CD4-positive, alpha-beta memory T cell (primary cell): ENCODE results near the gene HOTAIR. TPM values are rescaled to one million over a fixed set of nuclear protein-coding genes. Genes with fewer than 3 reads are reported as not detected.

Experiments
- CTCF ChIA-PET: fragments of 350-600 bp; sonication (Branson Sonifier 250); formaldehyde crosslinking; loops from one replicate; lab custom pipeline; 2021; ENCODE audit warnings: inconsistent platforms; ENCODE audit not compliant: partially characterized antibody; lab: Charles Lee
- POLR2A ChIA-PET: fragments of 350-600 bp; sonication (Branson Sonifier 250); formaldehyde crosslinking; loops from one replicate; lab custom pipeline; 2021; ENCODE audit not compliant: partially characterized antibody; lab: Charles Lee
- DNase-seq, 5 donors: peaks; one replicate each; pipeline versions ENCODE4 v3.0.0 to v3.0.0-alpha.2; 2020 to 2022; ENCODE audit warnings: mixed read lengths in 1 of 5
- H3K27ac ChIP-seq: one replicate; pipeline ENCODE4 v1.7.0; 2013; ENCODE audit warnings: low read depth, low read length
- H3K27me3 ChIP-seq: 2 replicates; pipeline ENCODE4 v1.7.0; 2013; ENCODE audit warnings: mild to moderate bottlenecking, low read length, moderate library complexity; ENCODE audit not compliant: insufficient read depth
- H3K36me3 ChIP-seq: 2 replicates; pipeline ENCODE4 v1.7.0; 2013; ENCODE audit warnings: mild to moderate bottlenecking, low read length, moderate library complexity; ENCODE audit not compliant: insufficient read depth
- H3K4me1 ChIP-seq: 2 replicates; pipeline ENCODE4 v1.7.0; 2013; ENCODE audit warnings: mild to moderate bottlenecking, low read length, moderate library complexity; ENCODE audit not compliant: insufficient read depth
- H3K4me3 ChIP-seq, 2 donors: one replicate each; pipeline ENCODE4 v1.7.0; 2013; ENCODE audit warnings: low read length in 2 of 2, mild to moderate bottlenecking in 1 of 2
- H3K9me3 ChIP-seq, 2 donors: one replicate each; pipeline ENCODE4 v1.7.0; 2013; ENCODE audit warnings: low read length in 2 of 2, control low read depth in 1 of 2; ENCODE audit not compliant: control insufficient read depth in 1 of 2
- H3K27ac Mint-ChIP-seq, 7 donors: one replicate each; pipeline ENCODE4 v1.8.0; 2020 to 2021; ENCODE audit warnings: mixed read lengths in 7 of 7, mild to moderate bottlenecking in 6 of 7, inconsistent platforms in 3 of 7, moderate library complexity in 3 of 7
- H3K27me3 Mint-ChIP-seq, 2 donors: one replicate each; pipeline ENCODE4 v1.8.0; 2020 to 2021; ENCODE audit warnings: mixed read lengths in 2 of 2
- H3K36me3 Mint-ChIP-seq, 2 donors: one replicate each; pipeline ENCODE4 v1.8.0; 2020 to 2021; ENCODE audit warnings: mixed read lengths in 2 of 2, inconsistent platforms in 1 of 2, mild to moderate bottlenecking in 1 of 2
- H3K4me1 Mint-ChIP-seq, 4 donors: one replicate each; pipeline ENCODE4 v1.8.0; 2020 to 2021; ENCODE audit warnings: mixed read lengths in 4 of 4, mild to moderate bottlenecking in 1 of 4
- H3K4me3 Mint-ChIP-seq, 8 donors: one replicate each; pipeline ENCODE4 v1.8.0; 2020 to 2021; ENCODE audit warnings: mixed read lengths in 8 of 8, mild to moderate bottlenecking in 7 of 8, moderate library complexity in 6 of 8, inconsistent platforms in 3 of 8
- H3K9me3 Mint-ChIP-seq, 8 donors: one replicate each; pipeline ENCODE4 v1.8.0; 2020 to 2021; ENCODE audit warnings: mixed read lengths in 8 of 8, mild to moderate bottlenecking in 5 of 8, inconsistent platforms in 3 of 8, moderate library complexity in 1 of 8
- intact Hi-C: fragments of 100-400 bp; cut with micrococcal nuclease; formaldehyde crosslinking; loops from one replicate; pipeline ENCODE4 v1.15.1; 2023
- polyA plus RNA-seq, 2 donors: library from polyadenylated mRNA; unstranded; fragments of 300-500 nt; fragmentation: Illumina TruSeq; gene quantifications; one replicate each; pipeline ENCODE4 v1.2.3, GENCODE V29; 2021
- total RNA-seq, 2 experiments: library from RNA; stranded (reverse); gene quantifications; one replicate each; pipeline ENCODE4 v1.2.3, GENCODE V29; 2021

The HOTAIR gene
- total and polyA plus RNA-seq, 4 experiments from 2014 or later, result not detected

DNA sequence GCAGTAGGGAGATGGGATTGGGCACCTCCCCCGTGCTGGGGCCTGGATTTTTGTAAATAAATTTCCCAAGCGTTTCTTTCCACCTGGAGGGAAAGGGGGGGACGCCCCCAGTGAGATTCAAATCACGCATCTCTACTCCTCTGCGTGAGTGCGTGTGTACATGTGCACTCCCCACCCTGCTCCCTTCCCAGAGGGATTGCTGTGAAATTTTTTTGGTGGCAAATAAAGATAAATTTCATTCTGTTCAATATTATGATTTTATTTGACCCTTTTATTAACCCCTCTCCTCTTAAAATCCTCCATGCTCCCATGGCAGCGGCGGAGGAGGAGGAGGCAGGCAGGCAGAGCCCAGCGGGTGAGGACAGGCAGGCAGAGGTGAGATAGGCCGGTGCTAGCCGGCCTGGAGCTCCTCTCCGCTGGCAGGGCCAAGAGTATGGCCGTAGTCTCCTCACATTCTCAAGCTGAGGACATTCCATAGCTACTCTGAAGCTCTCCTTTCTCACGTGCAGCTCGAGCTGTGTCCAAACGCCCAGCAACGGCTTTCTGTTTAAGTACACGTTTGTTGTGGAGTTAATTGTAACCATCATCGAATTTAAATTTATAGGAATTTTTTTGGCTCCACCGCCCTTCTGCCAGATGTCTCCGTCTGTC is 1.5 kb upstream of the HOTAIR start:
- intact Hi-C loops, result no loop called here
- peaks cover 4 to 36% (median 19%) of the 10 kb centered on the region in 4 donors for H3K4me1 Mint-ChIP-seq
- Histone ChIP-seq H3K4me1 (peaks cover 30% of the 10 kb centered on the region), H3K36me3 (no peaks in the 10 kb centered on the region), H3K9me3 (no peaks in the 10 kb centered on the region), H3K4me3 (no peak overlapping the region), H3K27ac (no peak overlapping the region), H3K27me3 (peaks cover 92% of the 10 kb centered on the region)
- ChIA-PET POLR2A (interaction anchor here (1.1 kb wide), 1 partner anchor 15 kb away, joined by 3 read pairs; no protein-coding TSS in a partner anchor), CTCF (no interaction called here)
- H3K27ac Mint-ChIP-seq, result peak overlapping the region in 3 of 7 donors; percentile 2 to 75 (median 46)
- peaks cover 69 to 74% of the 10 kb centered on the region in 2 donors for H3K27me3 Mint-ChIP-seq
- DNase-seq, result no peak
- no peak overlapping the region for H3K4me3 Mint-ChIP-seq
- peaks cover 0 to 32% (median 11%) of the 10 kb centered on the region in 8 donors for H3K9me3 Mint-ChIP-seq
- peaks cover 5 to 6% of the 10 kb centered on the region in 2 donors for H3K36me3 Mint-ChIP-seq

DNA sequence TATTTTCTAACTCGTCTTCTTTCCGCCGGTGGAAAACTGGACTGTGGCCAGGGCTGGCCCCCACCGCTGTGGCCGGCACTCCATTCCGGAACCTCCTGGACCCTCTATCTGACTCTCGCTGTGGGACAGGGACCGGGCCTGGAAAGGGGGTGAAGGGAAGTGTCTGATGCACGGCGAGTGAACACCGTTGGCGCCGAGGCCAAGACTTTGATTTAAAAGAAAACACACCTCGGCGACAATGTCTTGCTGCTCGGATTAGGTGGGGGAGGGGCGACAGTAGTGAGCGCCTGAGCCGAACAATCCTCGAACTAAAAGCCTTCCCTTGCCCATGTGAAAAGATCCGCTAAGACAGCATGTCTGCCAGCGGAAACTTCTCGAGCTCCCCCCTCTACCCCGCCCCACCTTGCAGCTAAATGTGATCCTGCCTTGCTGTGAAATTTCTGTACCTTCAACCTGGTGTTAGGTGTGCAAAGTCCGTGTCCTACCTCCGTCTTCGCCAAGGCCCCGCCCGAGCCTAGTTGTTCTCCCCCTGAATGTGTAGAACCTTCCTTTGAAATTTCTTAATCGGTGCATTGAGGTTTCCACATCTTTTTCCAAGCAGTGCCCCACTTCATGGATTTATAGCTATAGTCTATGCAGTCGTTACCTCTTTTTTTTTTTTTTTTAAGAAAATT is 862 bp upstream of the HOTAIR start:
- CTCF ChIA-PET, result no interaction called here
- Histone ChIP-seq H3K27ac (no peak overlapping the region), H3K4me3 (no peak overlapping the region), H3K9me3 (no peaks in the 10 kb centered on the region), H3K27me3 (peaks cover 92% of the 10 kb centered on the region), H3K36me3 (no peaks in the 10 kb centered on the region), H3K4me1 (peaks cover 30% of the 10 kb centered on the region)
- Mint-ChIP-seq H3K4me1 (peaks cover 4 to 36% (median 18%) of the 10 kb centered on the region in 4 donors), H3K27ac (peak overlapping the region in 4 of 7 donors; percentile 25 to 82 (median 76)), H3K4me3 (peak overlapping the region; percentile 50 to 83 (median 66)), H3K9me3 (peaks cover 0 to 28% (median 13%) of the 10 kb centered on the region in 8 donors), H3K36me3 (peaks cover 5 to 6% of the 10 kb centered on the region in 2 donors), H3K27me3 (peaks cover 72 to 75% of the 10 kb centered on the region in 2 donors)
- intact Hi-C loops, result loop anchor here (2.0 kb wide), 1 partner anchor 23 kb away; no protein-coding TSS in a partner anchor
- no peak for DNase-seq
- POLR2A ChIA-PET, result interaction anchor here (0.7 kb wide), 1 partner anchor 1523 kb away, joined by 3 read pairs; no protein-coding TSS in a partner anchor

DNA sequence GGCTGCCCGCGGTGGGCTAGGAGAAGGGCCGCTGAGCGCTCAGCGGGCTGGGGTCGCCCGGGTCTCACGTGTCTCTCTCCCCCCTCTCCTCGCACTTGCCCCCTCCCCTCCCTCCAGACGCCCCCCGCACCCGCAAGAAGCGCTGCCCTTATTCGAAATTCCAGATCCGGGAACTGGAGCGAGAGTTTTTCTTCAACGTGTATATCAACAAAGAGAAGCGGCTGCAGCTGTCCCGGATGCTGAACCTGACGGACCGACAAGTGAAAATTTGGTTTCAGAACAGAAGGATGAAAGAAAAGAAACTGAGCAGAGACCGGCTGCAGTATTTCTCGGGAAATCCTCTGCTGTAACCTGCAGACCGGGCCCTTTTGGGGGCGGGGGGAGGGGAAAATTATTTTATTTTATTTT is 314 bp upstream of the HOTAIR start:
- Histone ChIP-seq H3K36me3 (no peaks in the 10 kb centered on the region), H3K27ac (no peak overlapping the region), H3K4me3 (no peak overlapping the region), H3K9me3 (no peaks in the 10 kb centered on the region), H3K27me3 (peaks cover 91% of the 10 kb centered on the region), H3K4me1 (peaks cover 30% of the 10 kb centered on the region)
- H3K27ac Mint-ChIP-seq, result peak overlapping the region in 1 of 7 donors; percentile 75
- H3K4me1 Mint-ChIP-seq, result peaks cover 4 to 36% (median 18%) of the 10 kb centered on the region in 4 donors
- H3K4me3 Mint-ChIP-seq, result peak overlapping the region in 7 of 8 donors; percentile 28 to 83 (median 61)
- H3K27me3 Mint-ChIP-seq, result peaks cover 71 to 77% of the 10 kb centered on the region in 2 donors
- intact Hi-C loops, result loop anchor here (2.0 kb wide), 1 partner anchor 22 kb away; no protein-coding TSS in a partner anchor
- CTCF ChIA-PET, result no interaction called here
- POLR2A ChIA-PET, result interaction anchor here (0.7 kb wide), 1 partner anchor 1522 kb away, joined by 3 read pairs; no protein-coding TSS in a partner anchor
- peaks cover 5 to 6% of the 10 kb centered on the region in 2 donors for H3K36me3 Mint-ChIP-seq
- no peak for DNase-seq
- peaks cover 0 to 26% (median 13%) of the 10 kb centered on the region in 8 donors for H3K9me3 Mint-ChIP-seq

- POLR2A ChIA-PET, result no interaction called here
- Histone ChIP-seq H3K4me3 (no peak overlapping the region), H3K9me3 (no peaks in the 10 kb centered on the region), H3K27me3 (peaks cover 91% of the 10 kb centered on the region), H3K36me3 (no peaks in the 10 kb centered on the region), H3K4me1 (peaks cover 30% of the 10 kb centered on the region), H3K27ac (no peak overlapping the region)
- peaks cover 5 to 7% of the 10 kb centered on the region in 2 donors for H3K36me3 Mint-ChIP-seq
- H3K27me3 Mint-ChIP-seq, result peaks cover 69 to 78% of the 10 kb centered on the region in 2 donors
- no peak for DNase-seq
- peak overlapping the region in 7 of 8 donors; percentile 66 to 85 (median 74) for H3K4me3 Mint-ChIP-seq
- H3K27ac Mint-ChIP-seq, result peak overlapping the region in 6 of 7 donors; percentile 67 to 88 (median 82)
- H3K9me3 Mint-ChIP-seq, result peaks cover 0 to 23% (median 11%) of the 10 kb centered on the region in 8 donors
- intact Hi-C loops, result loop anchor here (2.0 kb wide), 1 partner anchor 21 kb away; no protein-coding TSS in a partner anchor
- CTCF ChIA-PET, result interaction anchor here (1.0 kb wide), 1 partner anchor 14 kb away, joined by 3 read pairs; no protein-coding TSS in a partner anchor
- H3K4me1 Mint-ChIP-seq, result peaks cover 4 to 31% (median 18%) of the 10 kb centered on the region in 4 donors
Observed at GRCh38 chr12:53973236-53974042, 1.3 kb downstream of the HOTAIR start.

GRCh38 chr12:53972722-53973235 is 2.0 kb downstream of the HOTAIR start, which contains the start of gene HOXC11:
TSS of gene HOXC11 (plus strand) at chr12:53973126. CDS start at chr12:53973242, 116 bp downstream.
- Histone ChIP-seq H3K9me3 (no peaks in the 10 kb centered on the region), H3K27me3 (peaks cover 93% of the 10 kb centered on the region), H3K4me3 (no peak within 1 kb of the TSS), H3K36me3 (no peaks in the 10 kb centered on the region), H3K4me1 (peaks cover 25% of the 10 kb centered on the region), H3K27ac (no peak within 1 kb of the TSS)
- CTCF ChIA-PET, result interaction anchor here (1.0 kb wide), 1 partner anchor 15 kb away, joined by 3 read pairs; no protein-coding TSS in a partner anchor
- intact Hi-C loops, result no loop called here
- peaks cover 5 to 10% of the 10 kb centered on the region in 2 donors for H3K36me3 Mint-ChIP-seq
- POLR2A ChIA-PET, result no interaction called here
- DNase-seq, result no peak
- H3K4me3 Mint-ChIP-seq, result peak within 1 kb of the TSS in 7 of 8 donors; percentile 66 to 85 (median 77)
- peak within 1 kb of the TSS in 6 of 7 donors; percentile 67 to 88 (median 82) for H3K27ac Mint-ChIP-seq
- H3K9me3 Mint-ChIP-seq, result peaks cover 0 to 21% (median 11%) of the 10 kb centered on the region in 8 donors
- H3K4me1 Mint-ChIP-seq, result peaks cover 6 to 32% (median 17%) of the 10 kb centered on the region in 4 donors
- H3K27me3 Mint-ChIP-seq, result peaks cover 71 to 80% of the 10 kb centered on the region in 2 donors

- ChIA-PET CTCF (no interaction called here), POLR2A (no interaction called here)
- intact Hi-C loops, result no loop called here
- Mint-ChIP-seq H3K27me3 (peaks cover 73 to 82% of the 10 kb centered on the region in 2 donors), H3K4me3 (peak overlapping the region in 2 of 8 donors; percentile 27 to 71), H3K4me1 (peaks cover 6 to 32% (median 17%) of the 10 kb centered on the region in 4 donors), H3K36me3 (peaks cover 5 to 10% of the 10 kb centered on the region in 2 donors), H3K9me3 (peaks cover 0 to 21% (median 11%) of the 10 kb centered on the region in 8 donors), H3K27ac (peak overlapping the region in 3 of 7 donors; percentile 26 to 84 (median 75))
- Histone ChIP-seq H3K36me3 (no peaks in the 10 kb centered on the region), H3K4me1 (peaks cover 25% of the 10 kb centered on the region), H3K27ac (no peak overlapping the region), H3K9me3 (no peaks in the 10 kb centered on the region), H3K27me3 (peaks cover 93% of the 10 kb centered on the region), H3K4me3 (no peak overlapping the region)
- no peak for DNase-seq
Observed at GRCh38 chr12:53972152-53972702, 2.5 kb downstream of the HOTAIR start.
